ENCODE measurements around the gene ZSWIM9. TPM values are rescaled to one million over a fixed set of nuclear protein-coding genes. Genes with fewer than 3 reads are reported as not detected.
"Not testable (repeated sequence)": the region's sequence is repeated elsewhere in the genome, so short reads cannot be mapped to it uniquely, and the experiment has no call there.

Gene ZSWIM9
- total RNA-seq, 1 donor from 2014 or later, result 10.7 TPM

DNA sequence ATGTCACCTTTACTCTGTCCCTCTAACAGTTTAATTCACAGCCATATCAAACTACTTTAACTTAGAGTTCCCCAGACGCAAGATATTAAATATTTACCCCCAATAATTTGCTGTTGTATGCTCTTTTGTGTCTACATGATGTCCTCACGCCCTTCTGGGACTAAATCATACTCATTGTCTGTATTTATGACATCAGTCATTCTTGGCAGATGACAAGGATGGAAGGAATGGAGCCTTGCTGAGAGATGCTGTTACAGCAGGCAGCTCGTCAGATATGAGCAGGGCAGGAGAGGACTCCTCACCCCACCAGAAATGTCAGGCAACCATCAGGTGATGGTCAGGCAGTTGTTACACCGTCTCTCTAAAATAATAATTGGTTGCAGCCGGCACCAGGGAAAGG, 43.5 kb downstream of the ZSWIM9 start:
- DNase-seq (ENCODE audit: low spot score), result no peak

DNA sequence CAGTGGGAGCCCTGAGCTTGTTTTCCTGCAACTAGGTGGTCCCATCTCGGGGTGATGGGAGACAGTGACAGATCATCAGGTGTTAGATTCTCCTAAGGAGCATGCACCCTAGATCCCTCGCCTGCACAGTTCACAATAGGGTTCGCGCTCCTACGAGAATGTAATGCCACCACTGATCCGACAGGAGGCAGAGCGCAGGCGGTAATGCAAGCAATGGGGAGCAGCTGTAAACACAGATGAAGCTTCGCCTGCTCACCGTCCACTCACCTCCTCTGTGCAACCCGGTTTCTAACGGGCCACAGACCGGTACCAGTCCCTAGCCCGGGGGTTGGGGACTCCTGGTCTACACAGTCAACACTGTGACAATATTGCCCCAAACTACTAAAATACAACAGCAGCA, 46.5 kb downstream of the ZSWIM9 start:
- DNase-seq (ENCODE audit: low spot score), result no peak

DNA sequence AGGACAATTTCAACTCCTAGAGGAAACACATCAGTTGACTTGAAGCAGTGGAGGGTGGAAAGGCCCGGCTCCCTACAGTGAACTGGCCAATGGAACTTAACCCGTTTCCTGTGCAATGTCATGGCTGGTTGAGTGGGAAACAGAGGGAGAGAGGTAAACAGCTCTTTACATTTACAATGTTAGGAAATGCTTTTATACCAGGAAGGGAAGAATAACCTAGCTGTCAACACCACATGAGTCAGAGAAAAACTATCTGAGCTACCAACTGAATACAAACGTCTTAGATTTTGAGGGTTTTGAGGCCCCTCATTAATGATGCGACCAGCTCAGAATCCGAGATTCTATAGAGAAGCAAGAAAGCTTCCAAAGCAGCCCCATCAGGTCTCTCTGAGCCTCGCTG, 48.5 kb downstream of the ZSWIM9 start:
- no peak for DNase-seq (ENCODE audit: low spot score)

GRCh38 chr19:48220784-48221183, 50.3 kb downstream of the ZSWIM9 start:
- not testable (repeated sequence) for DNase-seq (ENCODE audit: low spot score)

DNA sequence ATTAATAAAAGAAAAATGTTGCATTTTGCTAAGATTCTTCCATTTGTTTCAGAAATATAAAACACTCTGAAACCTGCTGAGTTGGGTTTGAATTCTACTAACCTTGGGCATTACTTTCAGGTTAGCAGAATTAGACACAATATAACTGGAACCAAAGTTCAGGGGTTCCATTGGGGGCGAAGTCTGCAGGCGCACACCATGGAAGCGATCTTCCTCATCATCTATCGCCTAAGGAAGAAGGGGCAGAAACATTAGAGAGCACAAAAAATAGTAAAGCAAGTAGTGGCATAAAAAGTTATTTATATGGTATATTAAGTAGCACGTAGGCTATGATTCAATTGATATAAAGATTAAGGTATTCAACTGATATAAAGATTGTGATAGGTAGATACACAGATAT, 51.1 kb downstream of the ZSWIM9 start:
- no peak for DNase-seq (ENCODE audit: low spot score)

GRCh38 chr19:48230555-48231129, 60.2 kb downstream of the ZSWIM9 start:
- DNase-seq (ENCODE audit: low spot score), result no peak

- DNase-seq (ENCODE audit: low spot score), result no peak
Observed at GRCh38 chr19:48237057-48237456, 66.6 kb downstream of the ZSWIM9 start.

DNA sequence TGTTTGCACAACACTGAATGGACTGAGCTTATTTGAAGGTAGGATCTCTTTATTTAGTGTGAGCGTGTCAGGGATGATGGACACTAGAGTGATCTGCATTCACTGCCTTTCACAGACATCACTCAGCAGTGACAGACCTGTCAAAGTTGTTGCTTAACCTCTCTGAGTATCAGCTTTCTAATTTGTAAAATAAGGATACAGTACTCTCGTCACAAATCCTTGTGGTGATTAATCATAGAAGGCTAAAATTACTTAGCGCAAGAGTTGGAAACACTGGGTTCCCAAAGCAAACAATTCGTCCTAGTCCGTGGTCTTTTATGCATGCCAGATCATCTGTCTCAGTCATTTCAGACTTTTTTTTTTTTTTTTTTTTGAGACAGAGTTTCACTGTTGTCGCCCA, 68.6 kb downstream of the ZSWIM9 start:
- no peak for DNase-seq (ENCODE audit: low spot score)

DNA sequence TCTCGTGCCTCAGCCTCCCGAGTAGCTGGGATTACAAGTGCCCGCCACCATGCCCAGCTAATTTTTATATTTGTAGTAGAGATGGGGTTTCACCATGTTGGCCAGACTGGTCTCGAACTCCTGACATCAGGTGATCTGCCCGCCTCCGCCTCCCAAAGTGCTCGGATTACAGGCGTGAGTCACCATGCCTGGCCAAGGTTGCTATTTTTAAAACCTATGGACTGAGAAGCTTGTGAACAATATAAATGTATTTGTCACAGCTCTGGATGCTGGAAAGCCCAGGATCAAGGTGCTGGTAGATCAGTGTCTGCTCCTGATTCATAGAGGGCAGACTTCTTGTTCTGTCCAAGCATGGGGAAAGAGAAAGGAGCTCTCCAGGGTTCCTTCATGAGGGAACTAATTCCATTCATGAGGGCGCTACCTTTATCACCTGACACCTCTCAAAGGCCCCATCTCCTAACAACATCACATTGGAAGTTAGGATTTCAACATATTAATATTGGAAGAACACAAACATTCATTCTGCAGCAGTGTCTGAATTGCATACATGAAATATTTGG, 69.2 kb downstream of the ZSWIM9 start:
- DNase-seq (ENCODE audit: low spot score), result no peak

GRCh38 chr19:48241771-48242170, 71.3 kb downstream of the ZSWIM9 start:
- not testable (repeated sequence) for DNase-seq (ENCODE audit: low spot score)

DNA sequence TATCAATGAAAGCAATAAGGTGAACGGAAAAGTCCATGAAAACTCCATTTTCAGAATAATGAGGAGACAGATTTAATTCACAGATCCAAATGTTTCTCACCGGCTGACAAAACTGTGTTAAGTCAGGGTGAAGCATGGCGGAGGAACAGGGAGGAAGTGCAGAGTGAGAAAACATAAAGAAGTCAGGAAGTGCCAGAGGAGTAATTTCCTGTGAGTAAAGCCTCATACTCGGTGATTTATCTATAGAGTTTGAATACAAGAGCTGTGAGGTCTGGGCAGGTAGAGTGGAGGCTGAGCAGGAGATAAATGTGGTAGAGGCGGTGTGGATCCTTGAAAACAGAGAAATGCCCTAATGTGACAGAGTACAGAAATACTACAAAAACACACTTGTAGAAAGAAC, 73.8 kb downstream of the ZSWIM9 start:
- no peak for DNase-seq (ENCODE audit: low spot score)

DNA sequence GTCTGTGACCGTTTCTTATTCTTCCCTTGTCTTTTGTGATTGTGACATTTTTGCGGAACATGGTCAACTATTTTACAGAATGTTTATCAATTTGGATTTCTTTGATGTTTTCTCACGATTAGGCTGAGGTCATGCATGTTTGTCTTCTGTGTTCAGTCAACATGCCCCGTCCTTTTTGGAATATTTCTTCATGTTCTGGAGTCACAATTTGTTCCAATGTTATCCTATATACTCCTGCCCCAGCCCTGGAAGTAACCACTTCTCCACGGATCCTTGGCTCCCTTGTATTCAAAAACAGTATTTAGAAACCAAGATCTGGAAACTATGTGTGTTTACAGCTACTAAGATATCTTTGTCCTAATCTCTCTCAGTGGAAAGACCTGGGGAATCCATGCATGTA, 75.6 kb downstream of the ZSWIM9 start:
- no peak for DNase-seq (ENCODE audit: low spot score)

DNA sequence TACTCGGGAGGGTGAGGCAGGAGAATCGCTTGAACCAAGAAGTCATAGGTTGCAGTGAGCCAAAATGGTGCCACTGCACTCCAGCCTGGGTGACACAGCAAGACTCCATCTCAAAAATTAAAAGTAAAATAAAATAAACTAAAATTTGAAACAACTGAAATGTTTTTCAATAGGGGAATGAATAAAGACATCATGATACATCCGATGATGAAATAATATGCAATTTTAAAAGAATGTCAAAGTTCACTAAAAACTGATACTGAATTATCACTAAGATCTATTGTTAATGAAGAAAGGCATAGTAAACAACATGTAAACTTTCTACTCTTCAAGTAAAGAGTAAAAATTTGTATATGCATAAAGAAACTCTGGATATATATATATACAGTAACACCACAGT, 76.7 kb downstream of the ZSWIM9 start:
- no peak for DNase-seq (ENCODE audit: low spot score)

Other genes with a start within 250 kb of the ZSWIM9 start
- gene BSPH1, start 178.5 kb upstream of the ZSWIM9 start, total RNA-seq, result not detected
- gene ELSPBP1, start 176.0 kb upstream of the ZSWIM9 start, total RNA-seq, result not detected
- gene CABP5, start 126.6 kb upstream of the ZSWIM9 start, total RNA-seq, result not detected
- 10.0 TPM for gene PLA2G4C, start 59.9 kb upstream of the ZSWIM9 start, total RNA-seq
- gene LIG1, start 336 bp upstream of the ZSWIM9 start, total RNA-seq, result 22.6 TPM
- 38.6 TPM for gene CARD8, start 85.2 kb downstream of the ZSWIM9 start, total RNA-seq
- 0.43 TPM for gene ZNF114, start 99.4 kb downstream of the ZSWIM9 start, total RNA-seq
- gene EMP3, start 154.9 kb downstream of the ZSWIM9 start, total RNA-seq, result 52.4 TPM
- gene TMEM143, start 193.3 kb downstream of the ZSWIM9 start, total RNA-seq, result 18.0 TPM
- gene SYNGR4, start 193.7 kb downstream of the ZSWIM9 start, total RNA-seq, result not detected
- 205 TPM for gene KDELR1, start 220.9 kb downstream of the ZSWIM9 start, total RNA-seq
- gene GRIN2D, start 223.0 kb downstream of the ZSWIM9 start, total RNA-seq, result 0.69 TPM